Activated T-cell treated with anti-CD3 and anti-CD28 coated beads, Interleukin-2, amount 50 U/mL, for 24 hours (primary cell): Measurements from ENCODE around the gene CDH20.

Source experiments
- DNase-seq: peaks from one replicate; pipeline ENCODE4 v3.0.0-alpha.2; 2020
- H3K27ac Mint-ChIP-seq: 2 replicates; pipeline ENCODE4 v1.8.0; 2020; ENCODE audit warnings: mild to moderate bottlenecking, mixed read lengths
- H3K27me3 Mint-ChIP-seq: 2 replicates; pipeline ENCODE4 v1.8.0; 2020; ENCODE audit warnings: mixed read lengths
- H3K36me3 Mint-ChIP-seq: 2 replicates; pipeline ENCODE4 v1.8.0; 2020; ENCODE audit warnings: low read depth, mixed read lengths
- H3K4me1 Mint-ChIP-seq: 2 replicates; pipeline ENCODE4 v1.8.0; 2020; ENCODE audit warnings: low read depth, mixed read lengths
- H3K4me3 Mint-ChIP-seq: 2 replicates; pipeline ENCODE4 v1.8.0; 2020; ENCODE audit warnings: mild to moderate bottlenecking, moderate library complexity, mixed read lengths
- H3K9me3 Mint-ChIP-seq: 2 replicates; pipeline ENCODE4 v1.8.0; 2020; ENCODE audit warnings: mixed read lengths

Gene CDH20

GRCh38 chr18:61578846-61579245 is 245.6 kb downstream of the CDH20 start:
- no peaks in the 10 kb centered on the region for H3K9me3 Mint-ChIP-seq
- no peak for DNase-seq
- no peak overlapping the region for H3K27ac Mint-ChIP-seq
- H3K4me1 Mint-ChIP-seq = peaks cover 8% of the 10 kb centered on the region
- no peak overlapping the region for H3K4me3 Mint-ChIP-seq
- no peaks in the 10 kb centered on the region for H3K36me3 Mint-ChIP-seq
- peaks cover 78% of the 10 kb centered on the region for H3K27me3 Mint-ChIP-seq

- no peak for DNase-seq
- Mint-ChIP-seq H3K27me3 (peaks cover 77% of the 10 kb centered on the region), H3K36me3 (no peaks in the 10 kb centered on the region), H3K27ac (no peak overlapping the region), H3K9me3 (no peaks in the 10 kb centered on the region), H3K4me3 (no peak overlapping the region), H3K4me1 (peaks cover 8% of the 10 kb centered on the region)
Observed at GRCh38 chr18:61579581-61579980, 246.4 kb downstream of the CDH20 start.

- Mint-ChIP-seq H3K36me3 (no peaks in the 10 kb centered on the region), H3K4me1 (peaks cover 8% of the 10 kb centered on the region), H3K27me3 (peaks cover 77% of the 10 kb centered on the region), H3K4me3 (no peak overlapping the region), H3K27ac (no peak overlapping the region), H3K9me3 (no peaks in the 10 kb centered on the region)
- no peak for DNase-seq
Observed at GRCh38 chr18:61580046-61580445, 246.8 kb downstream of the CDH20 start.

- Mint-ChIP-seq H3K36me3 (no peaks in the 10 kb centered on the region), H3K4me3 (peak overlapping the region; percentile 25), H3K27me3 (peaks cover 75% of the 10 kb centered on the region), H3K27ac (no peak overlapping the region), H3K9me3 (no peaks in the 10 kb centered on the region), H3K4me1 (peaks cover 8% of the 10 kb centered on the region)
- DNase-seq = peak; percentile 83
Observed at GRCh38 chr18:61581578-61582201, 248.5 kb downstream of the CDH20 start.

GRCh38 chr18:61582202-61582710 is 249.0 kb downstream of the CDH20 start:
- peaks cover 8% of the 10 kb centered on the region for H3K4me1 Mint-ChIP-seq
- H3K27me3 Mint-ChIP-seq = peaks cover 75% of the 10 kb centered on the region
- no peak overlapping the region for H3K27ac Mint-ChIP-seq
- no peaks in the 10 kb centered on the region for H3K9me3 Mint-ChIP-seq
- DNase-seq = no peak
- H3K36me3 Mint-ChIP-seq = no peaks in the 10 kb centered on the region
- H3K4me3 Mint-ChIP-seq = peak overlapping the region; percentile 25

GRCh38 chr18:61583548-61583947 is 250.3 kb downstream of the CDH20 start:
- no peak overlapping the region for H3K4me3 Mint-ChIP-seq
- no peaks in the 10 kb centered on the region for H3K36me3 Mint-ChIP-seq
- H3K27me3 Mint-ChIP-seq = peaks cover 70% of the 10 kb centered on the region
- DNase-seq = no peak
- H3K9me3 Mint-ChIP-seq = no peaks in the 10 kb centered on the region
- H3K27ac Mint-ChIP-seq = no peak overlapping the region
- peaks cover 8% of the 10 kb centered on the region for H3K4me1 Mint-ChIP-seq

GRCh38 chr18:61587865-61588264 is 254.6 kb downstream of the CDH20 start:
- DNase-seq = no peak
- no peaks in the 10 kb centered on the region for H3K9me3 Mint-ChIP-seq
- H3K4me1 Mint-ChIP-seq = no peaks in the 10 kb centered on the region
- no peak overlapping the region for H3K27ac Mint-ChIP-seq
- H3K27me3 Mint-ChIP-seq = peaks cover 39% of the 10 kb centered on the region
- no peak overlapping the region for H3K4me3 Mint-ChIP-seq
- H3K36me3 Mint-ChIP-seq = no peaks in the 10 kb centered on the region

GRCh38 chr18:61589053-61589723 is 256.0 kb downstream of the CDH20 start:
- H3K4me3 Mint-ChIP-seq = no peak overlapping the region

GRCh38 chr18:61589724-61590065 is 256.5 kb downstream of the CDH20 start:
- DNase-seq = no peak
- Mint-ChIP-seq H3K9me3 (no peaks in the 10 kb centered on the region), H3K27ac (no peak overlapping the region), H3K27me3 (peaks cover 29% of the 10 kb centered on the region), H3K4me1 (no peaks in the 10 kb centered on the region), H3K4me3 (no peak overlapping the region), H3K36me3 (no peaks in the 10 kb centered on the region)

More at GRCh38 chr18:61589053-61589723, 256.0 kb downstream of the CDH20 start:
- peaks cover 30% of the 10 kb centered on the region for H3K27me3 Mint-ChIP-seq
- H3K36me3 Mint-ChIP-seq = no peaks in the 10 kb centered on the region
- no peaks in the 10 kb centered on the region for H3K4me1 Mint-ChIP-seq
- H3K9me3 Mint-ChIP-seq = no peaks in the 10 kb centered on the region
- DNase-seq = no peak
- H3K27ac Mint-ChIP-seq = no peak overlapping the region

- Mint-ChIP-seq H3K27ac (no peak overlapping the region), H3K36me3 (no peaks in the 10 kb centered on the region), H3K27me3 (peaks cover 23% of the 10 kb centered on the region), H3K4me3 (no peak overlapping the region), H3K9me3 (no peaks in the 10 kb centered on the region), H3K4me1 (no peaks in the 10 kb centered on the region)
- DNase-seq = no peak
Observed at GRCh38 chr18:61591253-61591652, 258.0 kb downstream of the CDH20 start.

- DNase-seq = no peak
- peaks cover 21% of the 10 kb centered on the region for H3K27me3 Mint-ChIP-seq
- no peaks in the 10 kb centered on the region for H3K9me3 Mint-ChIP-seq
- no peak overlapping the region for H3K4me3 Mint-ChIP-seq
- H3K4me1 Mint-ChIP-seq = no peaks in the 10 kb centered on the region
- H3K36me3 Mint-ChIP-seq = no peaks in the 10 kb centered on the region
- no peak overlapping the region for H3K27ac Mint-ChIP-seq
Observed at GRCh38 chr18:61595615-61596251, 262.5 kb downstream of the CDH20 start.

- Mint-ChIP-seq H3K4me3 (no peak overlapping the region), H3K36me3 (no peaks in the 10 kb centered on the region), H3K9me3 (no peaks in the 10 kb centered on the region), H3K27me3 (peaks cover 22% of the 10 kb centered on the region), H3K4me1 (no peaks in the 10 kb centered on the region), H3K27ac (no peak overlapping the region)
- no peak for DNase-seq
Observed at GRCh38 chr18:61596296-61596695, 263.1 kb downstream of the CDH20 start.

GRCh38 chr18:61597316-61597715 is 264.1 kb downstream of the CDH20 start:
- Mint-ChIP-seq H3K4me1 (no peaks in the 10 kb centered on the region), H3K27me3 (peaks cover 25% of the 10 kb centered on the region), H3K27ac (no peak overlapping the region), H3K4me3 (no peak overlapping the region), H3K36me3 (no peaks in the 10 kb centered on the region), H3K9me3 (no peaks in the 10 kb centered on the region)
- no peak for DNase-seq

GRCh38 chr18:61600422-61600821 is 267.2 kb downstream of the CDH20 start:
- no peak for DNase-seq
- no peaks in the 10 kb centered on the region for H3K9me3 Mint-ChIP-seq
- H3K27me3 Mint-ChIP-seq = peaks cover 43% of the 10 kb centered on the region
- H3K27ac Mint-ChIP-seq = no peak overlapping the region
- H3K4me3 Mint-ChIP-seq = no peak overlapping the region
- H3K4me1 Mint-ChIP-seq = no peaks in the 10 kb centered on the region
- H3K36me3 Mint-ChIP-seq = no peaks in the 10 kb centered on the region

- H3K9me3 Mint-ChIP-seq = no peaks in the 10 kb centered on the region
- H3K4me3 Mint-ChIP-seq = no peak overlapping the region
- H3K4me1 Mint-ChIP-seq = no peaks in the 10 kb centered on the region
- no peak for DNase-seq
- no peaks in the 10 kb centered on the region for H3K36me3 Mint-ChIP-seq
- H3K27me3 Mint-ChIP-seq = peaks cover 50% of the 10 kb centered on the region
- no peak overlapping the region for H3K27ac Mint-ChIP-seq
Observed at GRCh38 chr18:61602836-61603235, 269.6 kb downstream of the CDH20 start.
